ENCODE data around the gene PTPRN2.

PTPRN2 gene

GRCh38 chr7:158067219-158067930 is 520.2 kb downstream of the PTPRN2 start:
- no peak for DNase-seq (ENCODE audit: low read depth)

- DNase-seq (ENCODE audit: low read depth) = no peak
These were observed 521.5 kb downstream of the PTPRN2 start for GRCh38 chr7:158066085-158066484.

- no peak for DNase-seq (ENCODE audit: low read depth)
These were observed 522.3 kb downstream of the PTPRN2 start for GRCh38 chr7:158065340-158065739.

GRCh38 chr7:158064631-158065030 is 523.0 kb downstream of the PTPRN2 start:
- DNase-seq (ENCODE audit: low read depth) = no peak

- DNase-seq (ENCODE audit: low read depth) = no peak
These were observed 523.6 kb downstream of the PTPRN2 start for GRCh38 chr7:158063850-158064610.

GRCh38 chr7:158062661-158063060 is 525.0 kb downstream of the PTPRN2 start:
- DNase-seq (ENCODE audit: low read depth) = no peak

GRCh38 chr7:158061884-158062656 is 525.6 kb downstream of the PTPRN2 start:
- DNase-seq (ENCODE audit: low read depth) = no peak

GRCh38 chr7:158061026-158061630 is 526.5 kb downstream of the PTPRN2 start:
- no peak for DNase-seq (ENCODE audit: low read depth)

- no peak for DNase-seq (ENCODE audit: low read depth)
These were observed 527.4 kb downstream of the PTPRN2 start for GRCh38 chr7:158060216-158060615.

GRCh38 chr7:158057446-158057845 is 530.2 kb downstream of the PTPRN2 start:
- DNase-seq (ENCODE audit: low read depth) = no peak

GRCh38 chr7:158056761-158057160 is 530.9 kb downstream of the PTPRN2 start:
- DNase-seq (ENCODE audit: low read depth) = no peak

- no peak for DNase-seq (ENCODE audit: low read depth)
These were observed 531.7 kb downstream of the PTPRN2 start for GRCh38 chr7:158055726-158056510.

- no peak for DNase-seq (ENCODE audit: low read depth)
These were observed 533.0 kb downstream of the PTPRN2 start for GRCh38 chr7:158054611-158055010.

- no peak for DNase-seq (ENCODE audit: low read depth)
These were observed 533.5 kb downstream of the PTPRN2 start for GRCh38 chr7:158054081-158054480.

- DNase-seq (ENCODE audit: low read depth) = no peak
These were observed 534.3 kb downstream of the PTPRN2 start for GRCh38 chr7:158053183-158053915.

GRCh38 chr7:158052381-158053060 is 535.1 kb downstream of the PTPRN2 start:
- DNase-seq (ENCODE audit: low read depth) = no peak

GRCh38 chr7:158051776-158052175 is 535.8 kb downstream of the PTPRN2 start:
- DNase-seq (ENCODE audit: low read depth) = no peak

GRCh38 chr7:158050978-158051651 is 536.5 kb downstream of the PTPRN2 start:
- no peak for DNase-seq (ENCODE audit: low read depth)

GRCh38 chr7:158050441-158050977 is 537.1 kb downstream of the PTPRN2 start:
- DNase-seq (ENCODE audit: low read depth) = no peak
